Activated T-cell treated with anti-CD3 and anti-CD28 coated beads, Interleukin-2, amount 50 U/mL, for 72 hours (primary cell): ENCODE measurements around the gene KIRREL3. TPM values are rescaled to one million over a fixed set of nuclear protein-coding genes. Genes with fewer than 3 reads are reported as not detected.

Experiments used
- ATAC-seq, 2 donors: fragments of 150-1000 bp; cut with Tn5 transposase; replicated peaks in 1 of 2; 2 replicates each; pipeline ENCODE4 v1.10.0; 2021; ENCODE audit warnings: moderate library complexity in 2 of 2, mild to moderate bottlenecking in 1 of 2
- DNase-seq, 2 donors: peaks; one replicate each; pipeline ENCODE4 v3.0.0; 2021 to 2022; ENCODE audit warnings: mixed read lengths in 1 of 2
- H3K27ac Mint-ChIP-seq: one replicate; pipeline ENCODE4 v1.8.0; 2022; ENCODE audit warnings: mild to moderate bottlenecking, moderate library complexity, mixed read lengths
- H3K27me3 Mint-ChIP-seq: one replicate; pipeline ENCODE4 v1.8.0; 2022; ENCODE audit warnings: low read depth, mixed read lengths
- H3K36me3 Mint-ChIP-seq, 2 donors: one replicate each; pipeline ENCODE4 v1.8.0; 2022; ENCODE audit warnings: mixed read lengths in 2 of 2, mild to moderate bottlenecking in 1 of 2; ENCODE audit not compliant: insufficient read depth in 2 of 2
- H3K4me1 Mint-ChIP-seq: one replicate; pipeline ENCODE4 v1.8.0; 2022; ENCODE audit warnings: low read depth, mixed read lengths
- H3K4me3 Mint-ChIP-seq, 2 donors: one replicate each; pipeline ENCODE4 v1.8.0; 2022; ENCODE audit warnings: mild to moderate bottlenecking in 2 of 2, mixed read lengths in 2 of 2, moderate library complexity in 2 of 2
- H3K9me3 Mint-ChIP-seq, 2 donors: one replicate each; pipeline ENCODE4 v1.8.0; 2022; ENCODE audit warnings: mixed read lengths in 2 of 2
- total RNA-seq, 2 donors: library from RNA; stranded (reverse); gene quantifications; one replicate each; pipeline ENCODE4 v1.2.3, GENCODE V29; 2022

The KIRREL3 gene
- total RNA-seq, 2 donors from 2014 or later, result not detected

- ATAC-seq (no peak), DNase-seq (no peak)
- Mint-ChIP-seq H3K36me3 (peaks cover 0 to under 1% of the 10 kb centered on the region in 2 donors), H3K27ac (no peak overlapping the region), H3K27me3 (peaks cover 7% of the 10 kb centered on the region), H3K9me3 (peaks cover 0 to 2% of the 10 kb centered on the region in 2 donors), H3K4me3 (no peak overlapping the region), H3K4me1 (no peaks in the 10 kb centered on the region)
Observed at GRCh38 chr11:126748793-126749192, 251.8 kb downstream of the KIRREL3 start.

GRCh38 chr11:126748100-126748791 is 252.3 kb downstream of the KIRREL3 start:
- peaks cover 0 to 2% of the 10 kb centered on the region in 2 donors for H3K36me3 Mint-ChIP-seq
- H3K9me3 Mint-ChIP-seq, result peaks cover 0 to 2% of the 10 kb centered on the region in 2 donors
- H3K27me3 Mint-ChIP-seq, result peaks cover 12% of the 10 kb centered on the region
- DNase-seq (no peak), ATAC-seq (no peak)
- no peak overlapping the region for H3K4me3 Mint-ChIP-seq
- no peak overlapping the region for H3K27ac Mint-ChIP-seq
- no peaks in the 10 kb centered on the region for H3K4me1 Mint-ChIP-seq

- Mint-ChIP-seq H3K36me3 (peaks cover 0 to 2% of the 10 kb centered on the region in 2 donors), H3K4me3 (no peak overlapping the region), H3K27me3 (peaks cover 15% of the 10 kb centered on the region), H3K4me1 (no peaks in the 10 kb centered on the region), H3K9me3 (peaks cover 0 to 2% of the 10 kb centered on the region in 2 donors), H3K27ac (no peak overlapping the region)
- no peak for ATAC-seq
- no peak for DNase-seq
Observed at GRCh38 chr11:126747315-126747714, 253.3 kb downstream of the KIRREL3 start.

- no peak for DNase-seq
- H3K36me3 Mint-ChIP-seq, result peaks cover 0 to 2% of the 10 kb centered on the region in 2 donors
- H3K9me3 Mint-ChIP-seq, result peaks cover 0 to 2% of the 10 kb centered on the region in 2 donors
- H3K27ac Mint-ChIP-seq, result no peak overlapping the region
- no peak overlapping the region for H3K4me3 Mint-ChIP-seq
- no peaks in the 10 kb centered on the region for H3K4me1 Mint-ChIP-seq
- H3K27me3 Mint-ChIP-seq, result peaks cover 15% of the 10 kb centered on the region
- ATAC-seq, result no peak
Observed at GRCh38 chr11:126746443-126746842, 254.1 kb downstream of the KIRREL3 start.

- no peak overlapping the region for H3K4me3 Mint-ChIP-seq
- DNase-seq, result no peak
- no peaks in the 10 kb centered on the region for H3K4me1 Mint-ChIP-seq
- no peak for ATAC-seq
- no peak overlapping the region for H3K27ac Mint-ChIP-seq
- peaks cover 19% of the 10 kb centered on the region for H3K27me3 Mint-ChIP-seq
- peaks cover 0 to 2% of the 10 kb centered on the region in 2 donors for H3K36me3 Mint-ChIP-seq
- H3K9me3 Mint-ChIP-seq, result peaks cover 0 to 2% of the 10 kb centered on the region in 2 donors
Observed at GRCh38 chr11:126744699-126745098, 255.9 kb downstream of the KIRREL3 start.

- Mint-ChIP-seq H3K9me3 (peaks cover 0 to 2% of the 10 kb centered on the region in 2 donors), H3K4me1 (no peaks in the 10 kb centered on the region), H3K27me3 (peaks cover 24% of the 10 kb centered on the region), H3K4me3 (no peak overlapping the region), H3K27ac (no peak overlapping the region), H3K36me3 (peaks cover 0 to 2% of the 10 kb centered on the region in 2 donors)
- ATAC-seq, result no peak
- no peak for DNase-seq
Observed at GRCh38 chr11:126743628-126744027, 256.9 kb downstream of the KIRREL3 start.

- no peak for DNase-seq
- ATAC-seq, result no peak
- H3K4me1 Mint-ChIP-seq, result no peaks in the 10 kb centered on the region
- H3K9me3 Mint-ChIP-seq, result peaks cover 0 to 2% of the 10 kb centered on the region in 2 donors
- H3K27me3 Mint-ChIP-seq, result peaks cover 24% of the 10 kb centered on the region
- H3K4me3 Mint-ChIP-seq, result no peak overlapping the region
- H3K36me3 Mint-ChIP-seq, result peaks cover 0 to 2% of the 10 kb centered on the region in 2 donors
- H3K27ac Mint-ChIP-seq, result no peak overlapping the region
Observed at GRCh38 chr11:126742582-126742981, 258.0 kb downstream of the KIRREL3 start.

- DNase-seq (no peak), ATAC-seq (no peak)
- Mint-ChIP-seq H3K4me1 (no peaks in the 10 kb centered on the region), H3K27ac (no peak overlapping the region), H3K9me3 (peaks cover 0 to 2% of the 10 kb centered on the region in 2 donors), H3K27me3 (peaks cover 24% of the 10 kb centered on the region), H3K36me3 (peaks cover 0 to 2% of the 10 kb centered on the region in 2 donors), H3K4me3 (no peak overlapping the region)
Observed at GRCh38 chr11:126740846-126741245, 259.7 kb downstream of the KIRREL3 start.

GRCh38 chr11:126739499-126740145 is 260.9 kb downstream of the KIRREL3 start:
- no peaks in the 10 kb centered on the region for H3K9me3 Mint-ChIP-seq
- peaks cover 0 to 2% of the 10 kb centered on the region in 2 donors for H3K36me3 Mint-ChIP-seq
- ATAC-seq, result no peak
- no peaks in the 10 kb centered on the region for H3K4me1 Mint-ChIP-seq
- H3K27ac Mint-ChIP-seq, result no peak overlapping the region
- DNase-seq, result no peak
- peaks cover 28% of the 10 kb centered on the region for H3K27me3 Mint-ChIP-seq
- no peak overlapping the region for H3K4me3 Mint-ChIP-seq

GRCh38 chr11:126738295-126739031 is 262.1 kb downstream of the KIRREL3 start:
- Mint-ChIP-seq H3K4me1 (no peaks in the 10 kb centered on the region), H3K27ac (no peak overlapping the region), H3K36me3 (no peaks in the 10 kb centered on the region), H3K4me3 (no peak overlapping the region), H3K9me3 (no peaks in the 10 kb centered on the region), H3K27me3 (peaks cover 22% of the 10 kb centered on the region)
- ATAC-seq (no peak), DNase-seq (no peak)

GRCh38 chr11:126736682-126737572 is 263.6 kb downstream of the KIRREL3 start:
- Mint-ChIP-seq H3K27me3 (peaks cover 17% of the 10 kb centered on the region), H3K27ac (no peak overlapping the region), H3K4me1 (peaks cover 6% of the 10 kb centered on the region), H3K4me3 (no peak overlapping the region), H3K9me3 (no peaks in the 10 kb centered on the region), H3K36me3 (no peaks in the 10 kb centered on the region)
- no peak for DNase-seq
- no peak for ATAC-seq

- no peak overlapping the region for H3K4me3 Mint-ChIP-seq
- no peaks in the 10 kb centered on the region for H3K36me3 Mint-ChIP-seq
- no peak overlapping the region for H3K27ac Mint-ChIP-seq
- no peak for DNase-seq
- H3K4me1 Mint-ChIP-seq, result peaks cover 6% of the 10 kb centered on the region
- peaks cover 27% of the 10 kb centered on the region for H3K27me3 Mint-ChIP-seq
- H3K9me3 Mint-ChIP-seq, result no peaks in the 10 kb centered on the region
- no peak for ATAC-seq
Observed at GRCh38 chr11:126734752-126735151, 265.8 kb downstream of the KIRREL3 start.
